GM12891 (cell line): ENCODE data around the gene PFKFB1.

Experiments
- POLR2AphosphoS5 ChIP-seq: IDR thresholded peaks from 2 replicates; pipeline ENCODE4 v1.6.1; 2011; ENCODE audit warnings: low read depth, low read length, control low read depth
- POU2F2 ChIP-seq: IDR thresholded peaks from 2 replicates; pipeline ENCODE4 v1.6.1; 2011; ENCODE audit warnings: low read depth, mild to moderate bottlenecking, control low read depth, low read length, moderate library complexity

- TF ChIP-seq POLR2AphosphoS5 (no peak), POU2F2 (no peak)
These were observed 29.1 kb downstream of the PFKFB1 start for GRCh38 chrX:54964766-54965497.
